ENCODE data around the gene KCP. TPM values are rescaled to one million over a fixed set of nuclear protein-coding genes. Genes with fewer than 3 reads are reported as not detected.
A peak's percentile ranks its signal among the peaks of the same experiment; 100 is the strongest.

KCP gene
- total RNA-seq, 2 experiments from 2014 or later = 1.4 to 2.3 TPM

- intact Hi-C loops (cut with micrococcal nuclease; ENCODE audit: unreplicated experiment) = loop anchor here (1.0 to 5.0 kb wide), 5 partner anchors 21 to 407 kb away; partner anchors contain the start of genes CCDC136 and METTL2B
- no peaks in the 10 kb centered on the region for H3K79me2 ChIP-seq (ENCODE audit: insufficient read depth, low read depth, low read length)
- CTCF ChIA-PET (ENCODE audit: unreplicated experiment) = interaction anchor here (0.7 to 1.5 kb wide), 5 partner anchors 13 to 212 kb away, joined by 3 to 11 read pairs (median 5); partner anchors contain the start of genes ATP6V1F and GARIN1A
- H3K36me3 ChIP-seq (ENCODE audit: insufficient read depth, low read length) = no peaks in the 10 kb centered on the region
- peak overlapping the region; percentile 99 for H2AFZ ChIP-seq (ENCODE audit: low read length)
- peak; percentile 90 for DNase-seq (ENCODE audit: low spot score)
- no TSS peak for BruUV-seq (replicated peaks)
- H3K4me2 ChIP-seq (ENCODE audit: low read length) = peak overlapping the region; percentile 79
- H4K20me1 ChIP-seq (ENCODE audit: insufficient read depth, low read length) = no peaks in the 10 kb centered on the region
- H3K9me3 ChIP-seq (ENCODE audit: low read length) = no peaks in the 10 kb centered on the region
- peaks cover 8% of the 10 kb centered on the region for H3K4me1 ChIP-seq (ENCODE audit: insufficient read depth, low read length, poor library complexity, severe bottlenecking)
- TF ChIP-seq CTCF (conservative IDR thresholded peaks at IDR 0.05; ENCODE audit: low read length) (peak; percentile 100), EZH2phosphoT487 (IDR thresholded peaks at IDR 0.05; ENCODE audit: borderline replicate concordance, low read depth, low read length) (no peak)
- H3K4me3 ChIP-seq (ENCODE audit: low read depth, low read length, poor library complexity, severe bottlenecking) = peak overlapping the region; percentile 64
- POLR2A ChIA-PET = interaction anchor here (1.0 to 1.4 kb wide), 4 partner anchors 21 to 145 kb away, joined by 3 to 6 read pairs (median 4); partner anchors contain the start of gene ATP6V1F
- no peaks in the 10 kb centered on the region for H3K9me2 ChIP-seq (ENCODE audit: insufficient read depth, low read length)
- peak overlapping the region; percentile 30 for H3K27ac ChIP-seq (ENCODE audit: low read depth, low read length, poor library complexity, severe bottlenecking)
Observed at GRCh38 chr7:128883622-128884448, 26.7 kb downstream of the KCP start.

- Histone ChIP-seq H3K27ac (ENCODE audit: low read depth, low read length, poor library complexity, severe bottlenecking) (no peak overlapping the region), H3K36me3 (ENCODE audit: insufficient read depth, low read length) (no peaks in the 10 kb centered on the region), H3K9me2 (ENCODE audit: insufficient read depth, low read length) (no peaks in the 10 kb centered on the region), H4K20me1 (ENCODE audit: insufficient read depth, low read length) (no peaks in the 10 kb centered on the region), H3K4me1 (ENCODE audit: insufficient read depth, low read length, poor library complexity, severe bottlenecking) (peaks cover 8% of the 10 kb centered on the region), H3K79me2 (ENCODE audit: insufficient read depth, low read depth, low read length) (no peaks in the 10 kb centered on the region), H2AFZ (ENCODE audit: low read length) (no peak overlapping the region), H3K4me2 (ENCODE audit: low read length) (no peak overlapping the region), H3K4me3 (ENCODE audit: low read depth, low read length, poor library complexity, severe bottlenecking) (no peak overlapping the region), H3K9me3 (ENCODE audit: low read length) (no peaks in the 10 kb centered on the region)
- no TSS peak for BruUV-seq (replicated peaks)
- no peak for TF ChIP-seq EZH2phosphoT487 (IDR thresholded peaks at IDR 0.05; ENCODE audit: borderline replicate concordance, low read depth, low read length)
- no peak for TF ChIP-seq CTCF (conservative IDR thresholded peaks at IDR 0.05; ENCODE audit: low read length)
- POLR2A ChIA-PET = interaction anchor here (1.4 kb wide), 1 partner anchor 141 kb away, joined by 6 read pairs; no protein-coding TSS in a partner anchor
- CTCF ChIA-PET (ENCODE audit: unreplicated experiment) = interaction anchor here (1.4 kb wide), 1 partner anchor 19 kb away, joined by 4 read pairs; the partner anchor contains the start of gene ATP6V1F
- intact Hi-C loops (cut with micrococcal nuclease; ENCODE audit: unreplicated experiment) = loop anchor here (2.0 to 5.0 kb wide), 2 partner anchors 90 to 405 kb away; partner anchors contain the start of genes CCDC136 and METTL2B
- DNase-seq (ENCODE audit: low spot score) = no peak
Observed at GRCh38 chr7:128882134-128882533, 28.4 kb downstream of the KCP start.
